Measurements from ENCODE around the gene ANKS1B.
"Not testable (repeated sequence)": the region's sequence is repeated elsewhere in the genome, so short reads cannot be mapped to it uniquely, and the experiment has no call there.

GRCh38 chr12:99720083-99720465 is 264.7 kb downstream of the ANKS1B start:
- not testable (repeated sequence) for TF ChIP-seq POLR2A (IDR thresholded peaks at IDR 0.05; ENCODE audit: low read length); GATA1 (IDR thresholded peaks at IDR 0.05; ENCODE audit: low read depth, low read length)

All from erythroblast (primary cell).